OCI-LY7 (cell line): ENCODE measurements around the gene NELL1. TPM values are rescaled to one million over a fixed set of nuclear protein-coding genes. Genes with fewer than 3 reads are reported as not detected.

ENCODE experiments used
- BruUV-seq: library from RNA; stranded (reverse); fragments of 400-500 nt; replicated peaks from 2 replicates; lab custom pipeline; 2021; lab: Mats Ljungman, UMichigan
- CTCF ChIA-PET: fragments of 300-600 bp; sonication (Branson Sonifier 250); formaldehyde crosslinking; loops from one replicate; lab custom pipeline; 2022; ENCODE audit warnings: antibody characterized with exemption; ENCODE audit not compliant: unreplicated experiment; lab: Charles Lee
- POLR2A ChIA-PET: fragments of 300-600 bp; sonication (Branson Sonifier 250); formaldehyde crosslinking; loops from one replicate; lab custom pipeline; 2022; ENCODE audit warnings: antibody characterized with exemption; lab: Charles Lee
- DNase-seq: peaks from one replicate; pipeline ENCODE4 v3.0.0-alpha.2; 2015; ENCODE audit warnings: low spot score
- H2AFZ ChIP-seq: fragments of 200-600 bp; sonication (generic), shearing (Covaris generic); 2 replicates; pipeline ENCODE4 v1.6.1; 2014; ENCODE audit warnings: mild to moderate bottlenecking, antibody characterized with exemption, low read length, moderate library complexity
- H3K27ac ChIP-seq: fragments of 200-600 bp; sonication (generic); 2 replicates; pipeline ENCODE4 v1.5.1; 2014; ENCODE audit warnings: mixed run types, low read depth, mild to moderate bottlenecking, moderate library complexity, low read length, inconsistent platforms; ENCODE audit not compliant: poor library complexity, severe bottlenecking
- H3K36me3 ChIP-seq: fragments of 200-600 bp; sonication (generic); 2 replicates; pipeline ENCODE4 v1.6.1; 2014; ENCODE audit warnings: mild to moderate bottlenecking, antibody characterized with exemption, low read length, moderate library complexity, mixed read lengths; ENCODE audit not compliant: insufficient read depth
- H3K4me1 ChIP-seq: fragments of 200-600 bp; sonication (generic); 2 replicates; pipeline ENCODE4 v1.5.1; 2014; ENCODE audit warnings: mild to moderate bottlenecking, low read length; ENCODE audit not compliant: insufficient read depth, poor library complexity, severe bottlenecking
- H3K4me2 ChIP-seq: fragments of 200-600 bp; sonication (generic); 2 replicates; pipeline ENCODE4 v1.6.1; 2014; ENCODE audit warnings: mild to moderate bottlenecking, low read length
- H3K4me3 ChIP-seq: fragments of 200-600 bp; sonication (generic); 2 replicates; pipeline ENCODE4 v1.5.1; 2014; ENCODE audit warnings: mild to moderate bottlenecking, low read depth, low read length; ENCODE audit not compliant: poor library complexity, severe bottlenecking
- H3K79me2 ChIP-seq: fragments of 200-600 bp; sonication (generic); 2 replicates; pipeline ENCODE4 v1.6.1; 2016; ENCODE audit warnings: low read depth, mild to moderate bottlenecking, low read length, moderate library complexity, mixed read lengths; ENCODE audit not compliant: insufficient read depth
- H3K9me2 ChIP-seq: fragments of 200-600 bp; sonication (generic); 2 replicates; pipeline ENCODE4 v1.6.1; 2016; ENCODE audit warnings: mild to moderate bottlenecking, low read length, mixed read lengths; ENCODE audit not compliant: insufficient read depth
- H3K9me3 ChIP-seq: fragments of 200-600 bp; sonication (generic); 2 replicates; pipeline ENCODE4 v1.6.1; 2014; ENCODE audit warnings: mild to moderate bottlenecking, mixed run types, low read length, mixed read lengths
- H4K20me1 ChIP-seq: fragments of 200-600 bp; sonication (generic); 2 replicates; pipeline ENCODE4 v1.6.1; 2014; ENCODE audit warnings: mild to moderate bottlenecking, antibody characterized with exemption, low read length, moderate library complexity, mixed read lengths; ENCODE audit not compliant: insufficient read depth
- CTCF ChIP-seq: fragments of 200-600 bp; sonication (generic); conservative IDR thresholded peaks from 2 replicates; pipeline ENCODE4 v1.5.1; 2014; ENCODE audit warnings: mild to moderate bottlenecking, antibody characterized with exemption, low read length, moderate library complexity, mixed read lengths
- EZH2phosphoT487 ChIP-seq: fragments of 200-600 bp; sonication (generic); IDR thresholded peaks from 2 replicates; pipeline ENCODE4 v1.6.1; 2018; ENCODE audit warnings: low read depth, borderline replicate concordance, mild to moderate bottlenecking, mixed run types, antibody characterized with exemption, low read length, moderate library complexity, mixed read lengths
- intact Hi-C: fragments of 100-400 bp; cut with micrococcal nuclease; formaldehyde crosslinking; loops from one replicate; pipeline ENCODE4 v1.10.0; 2022; ENCODE audit not compliant: unreplicated experiment
- total RNA-seq, 2 experiments: library from RNA; depleted of rRNA in 1 of 2; stranded (reverse); fragments of >200 nt in 1 of 2; shearing (Covaris generic) in 1 of 2; gene quantifications; 2 replicates each; pipeline ENCODE4 v1.2.3, GENCODE V29; 2014 to 2022

The NELL1 gene
- total RNA-seq, 2 experiments from 2014 or later = not detected

- intact Hi-C loops = no loop called here
- no peak for DNase-seq
- no peak overlapping the region for H3K4me3 ChIP-seq
- no peaks in the 10 kb centered on the region for H3K9me3 ChIP-seq
- no peak overlapping the region for H3K27ac ChIP-seq
- H3K9me2 ChIP-seq = no peaks in the 10 kb centered on the region
- H3K79me2 ChIP-seq = no peaks in the 10 kb centered on the region
- no peaks in the 10 kb centered on the region for H3K36me3 ChIP-seq
- no peaks in the 10 kb centered on the region for H4K20me1 ChIP-seq
- H3K4me2 ChIP-seq = no peak overlapping the region
- no TSS peak for BruUV-seq
- POLR2A ChIA-PET = interaction anchor here (0.6 to 0.7 kb wide), 4 partner anchors 25 to 743 kb away, joined by 3 to 4 read pairs (median 4); no protein-coding TSS in a partner anchor
- no peaks in the 10 kb centered on the region for H3K4me1 ChIP-seq
- no peak overlapping the region for H2AFZ ChIP-seq
- CTCF ChIA-PET = no interaction called here
- no peak for TF ChIP-seq CTCF
- no peak for TF ChIP-seq EZH2phosphoT487
Observed at GRCh38 chr11:21402274-21402673, 732.9 kb downstream of the NELL1 start.

- intact Hi-C loops = no loop called here
- Histone ChIP-seq H3K9me3 (no peaks in the 10 kb centered on the region), H3K4me3 (no peak overlapping the region), H3K79me2 (no peaks in the 10 kb centered on the region), H3K27ac (no peak overlapping the region), H3K4me1 (no peaks in the 10 kb centered on the region), H3K4me2 (no peak overlapping the region), H4K20me1 (no peaks in the 10 kb centered on the region), H2AFZ (no peak overlapping the region), H3K36me3 (no peaks in the 10 kb centered on the region), H3K9me2 (no peaks in the 10 kb centered on the region)
- TF ChIP-seq CTCF = no peak
- TF ChIP-seq EZH2phosphoT487 = no peak
- ChIA-PET POLR2A (interaction anchor here (0.6 to 1.2 kb wide), 7 partner anchors 10 to 744 kb away, joined by 3 to 5 read pairs (median 4); no protein-coding TSS in a partner anchor), CTCF (no interaction called here)
- no TSS peak for BruUV-seq
- DNase-seq = no peak
Observed at GRCh38 chr11:21403069-21403468, 733.7 kb downstream of the NELL1 start.

DNA sequence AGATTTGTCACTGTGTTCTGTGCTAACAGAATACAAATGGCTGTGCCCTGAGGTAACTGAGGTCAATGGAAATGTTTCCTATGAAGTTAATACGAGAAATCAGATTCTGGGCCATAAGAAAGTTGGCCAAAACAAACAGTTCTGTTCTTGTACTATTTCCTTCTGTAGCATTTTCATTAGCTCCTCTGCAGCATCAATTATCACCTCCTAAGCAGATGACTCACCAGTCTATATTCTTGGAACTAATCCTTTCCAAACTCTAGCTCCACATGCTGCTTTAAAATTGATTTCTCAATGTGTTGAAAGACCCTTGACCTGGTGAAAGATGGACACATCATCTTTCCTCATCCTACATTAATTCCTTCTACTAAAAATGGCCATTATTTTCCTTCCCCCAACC, 736.0 kb downstream of the NELL1 start:
- Histone ChIP-seq H3K4me3 (no peak overlapping the region), H3K27ac (no peak overlapping the region), H3K79me2 (no peaks in the 10 kb centered on the region), H3K4me1 (no peaks in the 10 kb centered on the region), H4K20me1 (no peaks in the 10 kb centered on the region), H3K36me3 (no peaks in the 10 kb centered on the region), H3K9me2 (no peaks in the 10 kb centered on the region), H3K4me2 (no peak overlapping the region), H2AFZ (no peak overlapping the region), H3K9me3 (no peaks in the 10 kb centered on the region)
- TF ChIP-seq EZH2phosphoT487 (no peak), CTCF (no peak)
- ChIA-PET POLR2A (interaction anchor here (1.3 kb wide), 1 partner anchor 12 kb away, joined by 3 read pairs; no protein-coding TSS in a partner anchor), CTCF (no interaction called here)
- no peak for DNase-seq
- intact Hi-C loops = no loop called here
- BruUV-seq = no TSS peak
